CD4-positive, alpha-beta T cell (primary cell): ENCODE data around the gene EPB41L4A. TPM values are rescaled to one million over a fixed set of nuclear protein-coding genes. Genes with fewer than 3 reads are reported as not detected.

Experiments
- ATAC-seq: fragments of 200-7000 bp; cut with Tn5 transposase; one replicate; pipeline ENCODE4 v1.10.0; 2022; ENCODE audit warnings: mild to moderate bottlenecking; ENCODE audit not compliant: poor library complexity
- CTCF ChIA-PET: fragments of 350-600 bp; sonication (Branson Sonifier 250); formaldehyde crosslinking; loops from one replicate; lab custom pipeline; 2021; ENCODE audit warnings: antibody characterized with exemption, inconsistent platforms; lab: Charles Lee
- POLR2A ChIA-PET: fragments of 350-600 bp; sonication (Branson Sonifier 250); formaldehyde crosslinking; loops from one replicate; lab custom pipeline; 2021; ENCODE audit warnings: antibody characterized with exemption, inconsistent platforms; lab: Charles Lee
- DNase-seq, 14 experiments: peaks; one replicate each; pipeline ENCODE4 v3.0.0-alpha.2; 2013 to 2020; ENCODE audit warnings: mixed read lengths in 2 of 14
- H3K27ac ChIP-seq, 2 donors: one replicate each; pipeline versions ENCODE4 v1.5.1 to v1.7.0; 2013; ENCODE audit warnings: low read length in 2 of 2, low read depth in 1 of 2, mild to moderate bottlenecking in 1 of 2
- H3K27me3 ChIP-seq, 2 experiments: 1 replicate in 1 of 2; 2 replicates in 1 of 2; pipeline versions ENCODE4 v1.6.1 to v1.7.0; 2013; ENCODE audit warnings: low read length in 2 of 2, control low read depth in 1 of 2, mild to moderate bottlenecking in 1 of 2, moderate library complexity in 1 of 2; ENCODE audit not compliant: insufficient read depth in 2 of 2, control insufficient read depth in 1 of 2
- H3K36me3 ChIP-seq: one replicate; pipeline ENCODE4 v1.6.1; 2013; ENCODE audit warnings: low read length, control low read depth; ENCODE audit not compliant: insufficient read depth
- H3K4me1 ChIP-seq: one replicate; pipeline ENCODE4 v1.6.1; 2013; ENCODE audit warnings: low read length, control low read depth; ENCODE audit not compliant: insufficient read depth
- H3K4me3 ChIP-seq: one replicate; pipeline ENCODE4 v1.5.1; 2013; ENCODE audit warnings: mild to moderate bottlenecking, low read length, moderate library complexity
- H3K9me3 ChIP-seq, 2 experiments: 1 replicate in 1 of 2; 2 replicates in 1 of 2; pipeline versions ENCODE4 v1.6.1 to v1.7.0; 2013; ENCODE audit warnings: low read length in 2 of 2, mild to moderate bottlenecking in 2 of 2, control low read depth in 1 of 2, moderate library complexity in 1 of 2; ENCODE audit not compliant: control insufficient read depth in 1 of 2, insufficient read depth in 1 of 2
- H3K27ac Mint-ChIP-seq: one replicate; pipeline ENCODE4 v1.8.0; 2020; ENCODE audit warnings: mixed read lengths
- H3K27me3 Mint-ChIP-seq: one replicate; pipeline ENCODE4 v1.8.0; 2021; ENCODE audit warnings: mixed read lengths
- H3K36me3 Mint-ChIP-seq: one replicate; pipeline ENCODE4 v1.8.0; 2021; ENCODE audit warnings: low read depth, mixed read lengths
- H3K4me1 Mint-ChIP-seq: one replicate; pipeline ENCODE4 v1.8.0; 2021; ENCODE audit warnings: low read depth, mixed read lengths
- H3K4me3 Mint-ChIP-seq: one replicate; pipeline ENCODE4 v1.8.0; 2020; ENCODE audit warnings: mild to moderate bottlenecking, mixed read lengths
- H3K9me3 Mint-ChIP-seq: one replicate; pipeline ENCODE4 v1.8.0; 2020; ENCODE audit warnings: mixed read lengths
- intact Hi-C, 2 experiments: fragments of 100-400 bp; cut with DNase I in 1 of 2; cut with micrococcal nuclease in 1 of 2; formaldehyde crosslinking; loops; one replicate each; pipeline versions ENCODE4 v1.15.1 to v1.9.0; 2023 to 2025; cut with DNase I, micrococcal nuclease
- total RNA-seq, 174 experiments: library from RNA in 2 of 174; stranded (reverse) in 2 of 174; gene quantifications; one replicate each; pipeline ENCODE4 v1.2.3 and lab custom pipeline; 2021 to 2026
- TF ChIP-seq, protein P1 (sequence below): fragments of 200-600 bp; IDR thresholded peaks from one replicate; pipeline ENCODE4 v1.8.0; 2022; ENCODE audit warnings: antibody characterized with exemption, mild to moderate bottlenecking

The EPB41L4A gene
- total RNA-seq, 2 experiments from 2014 or later: 0.08 TPM; not detected in 1

DNA sequence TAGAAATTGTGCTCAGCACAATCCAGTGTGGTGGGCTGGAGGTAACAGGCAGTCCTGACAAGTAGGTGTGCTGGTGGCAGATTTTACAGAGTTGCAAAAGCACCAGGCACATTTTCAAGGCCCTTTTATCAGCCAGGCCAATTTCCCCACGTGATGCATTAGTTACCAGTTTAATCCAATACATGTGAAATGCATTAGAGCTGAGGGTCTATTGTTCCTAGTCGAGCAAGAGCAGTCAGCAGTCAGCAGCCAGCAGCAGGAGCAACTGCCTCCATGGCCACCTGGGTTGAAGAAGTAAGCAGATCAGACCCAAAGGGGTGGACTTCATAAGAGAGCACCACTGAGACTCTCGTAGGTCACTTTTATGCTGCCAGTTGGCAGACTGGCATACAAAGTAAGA, 76.7 kb downstream of the EPB41L4A start:
- no peaks in the 10 kb centered on the region for H3K9me3 Mint-ChIP-seq
- no peak overlapping the region for H3K27ac Mint-ChIP-seq
- H3K4me1 ChIP-seq: no peaks in the 10 kb centered on the region
- DNase-seq (no peak), ATAC-seq (no peak)
- H3K4me1 Mint-ChIP-seq: no peaks in the 10 kb centered on the region
- H3K4me3 Mint-ChIP-seq: no peak overlapping the region
- peaks cover 9% of the 10 kb centered on the region for H3K27me3 Mint-ChIP-seq
- no peaks in the 10 kb centered on the region for H3K36me3 ChIP-seq
- no peak overlapping the region for H3K27ac ChIP-seq
- POLR2A ChIA-PET: no interaction called here
- TF ChIP-seq, protein P1, sequence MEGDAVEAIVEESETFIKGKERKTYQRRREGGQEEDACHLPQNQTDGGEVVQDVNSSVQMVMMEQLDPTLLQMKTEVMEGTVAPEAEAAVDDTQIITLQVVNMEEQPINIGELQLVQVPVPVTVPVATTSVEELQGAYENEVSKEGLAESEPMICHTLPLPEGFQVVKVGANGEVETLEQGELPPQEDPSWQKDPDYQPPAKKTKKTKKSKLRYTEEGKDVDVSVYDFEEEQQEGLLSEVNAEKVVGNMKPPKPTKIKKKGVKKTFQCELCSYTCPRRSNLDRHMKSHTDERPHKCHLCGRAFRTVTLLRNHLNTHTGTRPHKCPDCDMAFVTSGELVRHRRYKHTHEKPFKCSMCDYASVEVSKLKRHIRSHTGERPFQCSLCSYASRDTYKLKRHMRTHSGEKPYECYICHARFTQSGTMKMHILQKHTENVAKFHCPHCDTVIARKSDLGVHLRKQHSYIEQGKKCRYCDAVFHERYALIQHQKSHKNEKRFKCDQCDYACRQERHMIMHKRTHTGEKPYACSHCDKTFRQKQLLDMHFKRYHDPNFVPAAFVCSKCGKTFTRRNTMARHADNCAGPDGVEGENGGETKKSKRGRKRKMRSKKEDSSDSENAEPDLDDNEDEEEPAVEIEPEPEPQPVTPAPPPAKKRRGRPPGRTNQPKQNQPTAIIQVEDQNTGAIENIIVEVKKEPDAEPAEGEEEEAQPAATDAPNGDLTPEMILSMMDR: no peak
- H3K27me3 ChIP-seq: no peaks in the 10 kb centered on the region
- H3K36me3 Mint-ChIP-seq: no peaks in the 10 kb centered on the region
- intact Hi-C loops: no loop called here
- CTCF ChIA-PET: no interaction called here
- H3K4me3 ChIP-seq: no peak overlapping the region
- H3K9me3 ChIP-seq: no peaks in the 10 kb centered on the region

DNA sequence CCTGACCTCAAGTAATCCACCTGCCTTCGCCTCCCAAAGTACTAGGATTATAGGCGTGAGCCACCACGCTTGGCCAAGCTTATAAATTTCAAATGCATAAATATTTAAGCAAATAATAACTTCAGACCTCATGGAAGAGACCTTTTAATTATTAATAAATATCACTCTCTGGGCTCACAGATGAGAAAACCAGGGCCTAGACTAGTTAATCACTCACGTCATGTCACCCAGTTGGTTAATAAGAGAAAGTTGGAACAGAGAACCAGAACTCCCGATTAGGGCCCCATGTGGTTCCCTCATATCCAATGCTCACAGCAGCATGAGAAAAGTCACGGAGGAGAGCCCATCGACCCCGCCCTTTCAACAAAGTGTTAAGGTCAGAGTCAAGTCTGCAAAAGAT, 79.3 kb downstream of the EPB41L4A start:
- POLR2A ChIA-PET: no interaction called here
- ATAC-seq: no peak
- DNase-seq: no peak
- CTCF ChIA-PET: interaction anchor here (1.1 kb wide), 1 partner anchor 8 kb away, joined by 3 read pairs; no protein-coding TSS in a partner anchor
- TF ChIP-seq, protein P1: no peak
- Mint-ChIP-seq H3K27me3 (peaks cover 10% of the 10 kb centered on the region), H3K9me3 (no peaks in the 10 kb centered on the region), H3K27ac (no peak overlapping the region), H3K36me3 (no peaks in the 10 kb centered on the region), H3K4me1 (no peaks in the 10 kb centered on the region), H3K4me3 (no peak overlapping the region)
- Histone ChIP-seq H3K4me1 (no peaks in the 10 kb centered on the region), H3K9me3 (no peaks in the 10 kb centered on the region), H3K27me3 (no peaks in the 10 kb centered on the region), H3K27ac (no peak overlapping the region), H3K36me3 (no peaks in the 10 kb centered on the region), H3K4me3 (no peak overlapping the region)
- intact Hi-C loops: no loop called here

DNA sequence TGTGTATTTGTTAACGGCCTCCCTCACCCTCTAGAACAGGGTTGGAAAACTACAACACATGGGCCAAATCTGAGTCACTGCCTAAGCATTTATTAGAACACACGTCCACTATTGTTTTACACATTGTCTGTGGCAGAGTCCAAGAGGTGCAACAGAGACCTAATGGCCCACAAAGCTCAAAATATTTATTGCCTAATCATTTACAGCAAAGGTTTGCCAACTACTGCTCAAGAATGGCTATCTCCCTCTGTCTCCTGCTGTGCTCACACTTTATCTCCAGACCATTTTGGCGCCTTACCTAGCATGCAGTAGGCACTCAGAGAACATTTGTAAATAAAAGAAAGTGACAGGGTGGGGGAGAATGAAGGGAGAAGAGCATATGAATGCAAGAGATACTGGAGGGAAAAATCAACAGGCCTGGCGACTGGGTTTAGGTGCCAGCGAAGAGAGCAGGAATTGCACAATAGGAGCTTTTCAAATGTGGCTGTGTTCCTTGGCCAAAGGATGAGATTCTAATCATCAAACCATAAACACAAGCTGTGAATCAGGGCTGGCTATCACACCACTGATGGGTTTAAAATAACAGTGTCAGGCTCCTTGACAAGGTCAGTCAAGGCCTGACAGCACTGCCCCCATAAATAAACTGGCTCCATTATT, 80.3 kb downstream of the EPB41L4A start:
- Histone ChIP-seq H3K4me1 (no peaks in the 10 kb centered on the region), H3K4me3 (no peak overlapping the region), H3K36me3 (no peaks in the 10 kb centered on the region), H3K27ac (no peak overlapping the region), H3K9me3 (no peaks in the 10 kb centered on the region), H3K27me3 (no peaks in the 10 kb centered on the region)
- Mint-ChIP-seq H3K36me3 (no peaks in the 10 kb centered on the region), H3K27ac (no peak overlapping the region), H3K4me3 (no peak overlapping the region), H3K27me3 (peaks cover 10% of the 10 kb centered on the region), H3K9me3 (no peaks in the 10 kb centered on the region), H3K4me1 (no peaks in the 10 kb centered on the region)
- CTCF ChIA-PET: interaction anchor here (1.1 kb wide), 1 partner anchor 9 kb away, joined by 3 read pairs; no protein-coding TSS in a partner anchor
- no peak for DNase-seq
- ATAC-seq: no peak
- TF ChIP-seq, protein P1: no peak
- POLR2A ChIA-PET: interaction anchor here (1.5 kb wide), 1 partner anchor 11 kb away, joined by 3 read pairs; no protein-coding TSS in a partner anchor
- intact Hi-C loops: no loop called here
